ENCODE data around the gene MTHFS. TPM values are rescaled to one million over a fixed set of nuclear protein-coding genes. Genes with fewer than 3 reads are reported as not detected.

Gene MTHFS
- polyA plus RNA-seq, 1 donor (not counting 4 experiments of a cell fraction or from before 2014, with no cell fraction given), result 33.8 TPM

- no peaks in the 10 kb centered on the region for H3K9me1 ChIP-seq (ENCODE audit: control insufficient read depth, extremely low read depth, insufficient read depth, low read length)
Observed at GRCh38 chr15:79831604-79832003, 65.2 kb downstream of the MTHFS start.

GRCh38 chr15:79829950-79830349 is 66.9 kb downstream of the MTHFS start:
- H3K4me2 ChIP-seq (ENCODE audit: control insufficient read depth, extremely low read depth, insufficient read depth, low read depth, low read length), result no peak overlapping the region
- H3K9me3 ChIP-seq (ENCODE audit: control insufficient read depth, low read depth, low read length), result no peaks in the 10 kb centered on the region
- no peak overlapping the region for H3K4me3 ChIP-seq (ENCODE audit: control insufficient read depth in 2 of 3, extremely low read depth in 1 of 3, insufficient read depth in 2 of 3, low read depth in 1 of 3, low read length in 3 of 3)
- no peak for TF ChIP-seq EZH2 (IDR thresholded peaks at IDR 0.05; ENCODE audit: low read length)
- no peak for TF ChIP-seq CTCF (optimal IDR thresholded peaks at IDR 0.05 in 1 of 3, IDR thresholded peaks at IDR 0.05 in 1 of 3, conservative IDR thresholded peaks at IDR 0.05 in 1 of 3; ENCODE audit: extremely low read depth in 1 of 3, insufficient read depth in 2 of 3, low read length in 3 of 3)
- H3K9ac ChIP-seq (ENCODE audit: control insufficient read depth, extremely low read depth, insufficient read depth, low read length), result no peak overlapping the region
- H3K36me3 ChIP-seq (ENCODE audit: control insufficient read depth in 2 of 2, extremely low read depth in 1 of 2, insufficient read depth in 2 of 2, low read length in 2 of 2), result no peaks in the 10 kb centered on the region
- no peaks in the 10 kb centered on the region for H3K27me3 ChIP-seq (ENCODE audit: control insufficient read depth, extremely low read depth, insufficient read depth, low read length)
- no peak overlapping the region for H2AFZ ChIP-seq (ENCODE audit: control insufficient read depth, low read length)
- H4K20me1 ChIP-seq (ENCODE audit: control insufficient read depth, extremely low read depth, insufficient read depth, low read length), result no peaks in the 10 kb centered on the region
- H3K9me1 ChIP-seq (ENCODE audit: control insufficient read depth, extremely low read depth, insufficient read depth, low read length), result no peaks in the 10 kb centered on the region
- DNase-seq (ENCODE audit: low read depth, low spot score) (no peak), FAIRE-seq (no peak)
- H3K27ac ChIP-seq (ENCODE audit: control insufficient read depth, insufficient read depth, low read length), result no peak overlapping the region
- H3K4me1 ChIP-seq (ENCODE audit: control insufficient read depth, extremely low read depth, insufficient read depth, low read length), result no peaks in the 10 kb centered on the region
- dilution Hi-C loops (cut with MboI; ENCODE audit: extremely low pct_ligation_motif_present, low sequenced_read_pairs), result no loop called here
- H3K79me2 ChIP-seq (ENCODE audit: control insufficient read depth, insufficient read depth, low read length), result no peaks in the 10 kb centered on the region

More at GRCh38 chr15:79831604-79832003, 65.2 kb downstream of the MTHFS start:
- no peaks in the 10 kb centered on the region for H3K9me3 ChIP-seq (ENCODE audit: control insufficient read depth, low read depth, low read length)
- H3K4me1 ChIP-seq (ENCODE audit: control insufficient read depth, extremely low read depth, insufficient read depth, low read length), result peaks cover 2% of the 10 kb centered on the region
- no peak for DNase-seq (ENCODE audit: low read depth, low spot score)
- TF ChIP-seq CTCF (optimal IDR thresholded peaks at IDR 0.05 in 1 of 3, IDR thresholded peaks at IDR 0.05 in 1 of 3, conservative IDR thresholded peaks at IDR 0.05 in 1 of 3; ENCODE audit: extremely low read depth in 1 of 3, insufficient read depth in 2 of 3, low read length in 3 of 3) (no peak), EZH2 (IDR thresholded peaks at IDR 0.05; ENCODE audit: low read length) (no peak)
- dilution Hi-C loops (cut with MboI; ENCODE audit: extremely low pct_ligation_motif_present, low sequenced_read_pairs), result no loop called here
- H3K27ac ChIP-seq (ENCODE audit: control insufficient read depth, insufficient read depth, low read length), result no peak overlapping the region
- no peak overlapping the region for H3K4me2 ChIP-seq (ENCODE audit: control insufficient read depth, extremely low read depth, insufficient read depth, low read depth, low read length)
- no peaks in the 10 kb centered on the region for H3K27me3 ChIP-seq (ENCODE audit: control insufficient read depth, extremely low read depth, insufficient read depth, low read length)
- no peak overlapping the region for H2AFZ ChIP-seq (ENCODE audit: control insufficient read depth, low read length)
- no peak for FAIRE-seq
- H4K20me1 ChIP-seq (ENCODE audit: control insufficient read depth, extremely low read depth, insufficient read depth, low read length), result no peaks in the 10 kb centered on the region
- no peak overlapping the region for H3K9ac ChIP-seq (ENCODE audit: control insufficient read depth, extremely low read depth, insufficient read depth, low read length)
- H3K4me3 ChIP-seq (ENCODE audit: control insufficient read depth in 2 of 3, extremely low read depth in 1 of 3, insufficient read depth in 2 of 3, low read depth in 1 of 3, low read length in 3 of 3), result no peak overlapping the region
- H3K79me2 ChIP-seq (ENCODE audit: control insufficient read depth, insufficient read depth, low read length), result no peaks in the 10 kb centered on the region
- no peaks in the 10 kb centered on the region for H3K36me3 ChIP-seq (ENCODE audit: control insufficient read depth in 2 of 2, extremely low read depth in 1 of 2, insufficient read depth in 2 of 2, low read length in 2 of 2)
